Measurements from ENCODE around the gene PDE9A. TPM values are rescaled to one million over a fixed set of nuclear protein-coding genes. Genes with fewer than 3 reads are reported as not detected.

The PDE9A gene
- total RNA-seq, 1 experiment from 2014 or later = 31.9 TPM

GRCh38 chr21:42768324-42769121, 115.1 kb downstream of the PDE9A start:
- no peak overlapping the region for H4K91ac ChIP-seq (ENCODE audit: insufficient read length, low read depth, low read length)
- H2BK20ac ChIP-seq (ENCODE audit: low read depth, low read length, poor library complexity, severe bottlenecking) = no peak overlapping the region
- H2BK12ac ChIP-seq (ENCODE audit: insufficient read length, low read depth, low read length) = no peak overlapping the region
- no peaks in the 10 kb centered on the region for H3K23me2 ChIP-seq (ENCODE audit: insufficient read length, low read depth, low read length, poor library complexity, severe bottlenecking)
- no peak overlapping the region for H3K27ac ChIP-seq (ENCODE audit: insufficient read length, low read depth, low read length)
- H2BK120ac ChIP-seq (ENCODE audit: low read depth, low read length, poor library complexity, severe bottlenecking) = no peak overlapping the region
- no peak overlapping the region for H2BK15ac ChIP-seq (ENCODE audit: low read depth, low read length)
- no peak overlapping the region for H3K4me3 Mint-ChIP-seq
- no peak overlapping the region for H2AFZ ChIP-seq (ENCODE audit: low read length)
- H4K8ac ChIP-seq (replicated peaks; ENCODE audit: insufficient read length, low read depth, low read length) = no peak overlapping the region
- H3K4ac ChIP-seq (ENCODE audit: low read depth, low read length) = no peak overlapping the region
- no peak overlapping the region for H3K4me2 ChIP-seq (ENCODE audit: insufficient read depth, insufficient read length, low read length)
- H3K4me1 Mint-ChIP-seq = no peaks in the 10 kb centered on the region
- no peaks in the 10 kb centered on the region; the same call in 1 of the 2 replicates for H3K27me3 Mint-ChIP-seq (ENCODE audit: low read depth)
- no peak overlapping the region for H3K56ac ChIP-seq (ENCODE audit: insufficient read length, low read depth, low read length)
- H3K4me1 ChIP-seq (ENCODE audit: insufficient read depth, low read length) = no peaks in the 10 kb centered on the region
- peaks cover 55 to 85% (median 80%) of the 10 kb centered on the region in 3 experiments for H3K36me3 Mint-ChIP-seq (ENCODE audit: insufficient read depth in 1 of 3, low read depth in 3 of 3)
- DNase-seq = no peak
- H3K9me3 Mint-ChIP-seq = peaks cover 0 to 2% of the 10 kb centered on the region in 2 experiments; a peak in 2 of 5 replicates
- H3K27ac Mint-ChIP-seq = no peak overlapping the region
- TF ChIP-seq, protein P1, sequence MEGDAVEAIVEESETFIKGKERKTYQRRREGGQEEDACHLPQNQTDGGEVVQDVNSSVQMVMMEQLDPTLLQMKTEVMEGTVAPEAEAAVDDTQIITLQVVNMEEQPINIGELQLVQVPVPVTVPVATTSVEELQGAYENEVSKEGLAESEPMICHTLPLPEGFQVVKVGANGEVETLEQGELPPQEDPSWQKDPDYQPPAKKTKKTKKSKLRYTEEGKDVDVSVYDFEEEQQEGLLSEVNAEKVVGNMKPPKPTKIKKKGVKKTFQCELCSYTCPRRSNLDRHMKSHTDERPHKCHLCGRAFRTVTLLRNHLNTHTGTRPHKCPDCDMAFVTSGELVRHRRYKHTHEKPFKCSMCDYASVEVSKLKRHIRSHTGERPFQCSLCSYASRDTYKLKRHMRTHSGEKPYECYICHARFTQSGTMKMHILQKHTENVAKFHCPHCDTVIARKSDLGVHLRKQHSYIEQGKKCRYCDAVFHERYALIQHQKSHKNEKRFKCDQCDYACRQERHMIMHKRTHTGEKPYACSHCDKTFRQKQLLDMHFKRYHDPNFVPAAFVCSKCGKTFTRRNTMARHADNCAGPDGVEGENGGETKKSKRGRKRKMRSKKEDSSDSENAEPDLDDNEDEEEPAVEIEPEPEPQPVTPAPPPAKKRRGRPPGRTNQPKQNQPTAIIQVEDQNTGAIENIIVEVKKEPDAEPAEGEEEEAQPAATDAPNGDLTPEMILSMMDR (conservative IDR thresholded peaks at IDR 0.05) = no peak
- no peak overlapping the region for H3T11ph ChIP-seq (ENCODE audit: low read length)
- H3K79me1 ChIP-seq (ENCODE audit: insufficient read depth, low read depth, low read length, poor library complexity, severe bottlenecking) = no peaks in the 10 kb centered on the region
- H3K79me2 ChIP-seq (ENCODE audit: insufficient read depth, low read length) = no peaks in the 10 kb centered on the region
- no peak overlapping the region for H2AK5ac ChIP-seq (ENCODE audit: insufficient read length, low read length)
- no peak overlapping the region for H4K5ac ChIP-seq (ENCODE audit: insufficient read length, low read depth, low read length)
- H3K23ac ChIP-seq (ENCODE audit: insufficient read length, low read depth, low read length) = no peak overlapping the region
- H3K9me3 ChIP-seq (ENCODE audit: control insufficient read depth, low read depth, low read length) = no peaks in the 10 kb centered on the region
- H3K14ac ChIP-seq (ENCODE audit: insufficient read depth, low read length) = no peak overlapping the region
- no peaks in the 10 kb centered on the region for H4K20me1 ChIP-seq (ENCODE audit: control insufficient read depth, insufficient read depth, insufficient read length)
- no peak overlapping the region for H3K18ac ChIP-seq (ENCODE audit: insufficient read length, low read depth, low read length)
- no peak overlapping the region for H3K9ac ChIP-seq (ENCODE audit: extremely low read depth, insufficient read length, low read length)
- H2BK5ac ChIP-seq (ENCODE audit: insufficient read length, low read length) = no peak overlapping the region
- no CpG with 5 or more reads among the region's 21 CpGs for WGBS (ENCODE audit: extremely low coverage, insufficient read length, low lambda C conversion rate)
- no peaks in the 10 kb centered on the region for H3K27me3 ChIP-seq (ENCODE audit: insufficient read depth, low read length)
